MM.1S (cell line): ENCODE measurements around the gene AGAP1.

Source experiments
- CTCF ChIP-seq: fragments of 300-600 bp; sonication (generic); IDR thresholded peaks from 2 replicates; pipeline ENCODE4 v1.5.1; 2016; ENCODE audit warnings: antibody characterized with exemption, low read length, mixed read lengths
- EZH2phosphoT487 ChIP-seq: fragments of 300-600 bp; sonication (generic); IDR thresholded peaks from 2 replicates; pipeline ENCODE4 v1.6.1; 2018; ENCODE audit warnings: antibody characterized with exemption, low read length

GRCh38 chr2:236127010-236127409, 633.2 kb downstream of the AGAP1 start:
- TF ChIP-seq CTCF (no peak), EZH2phosphoT487 (no peak)
